Glomerular visceral epithelial cell (primary cell): ENCODE data around the gene NUP205.
A peak's percentile ranks its signal among the peaks of the same experiment; 100 is the strongest.
"Not testable (repeated sequence)": the region's sequence is repeated elsewhere in the genome, so short reads cannot be mapped to it uniquely, and the experiment has no call there.

Experiments
- DNase-seq: peaks from one replicate; pipeline ENCODE4 v3.0.0-alpha.2; 2016; ENCODE audit errors: extremely low spot score

Gene NUP205

GRCh38 chr7:135667626-135668025 lies 109.9 kb downstream of the NUP205 start:
- DNase-seq, result not testable (repeated sequence)

GRCh38 chr7:135668852-135669395 lies 111.2 kb downstream of the NUP205 start:
- not testable (repeated sequence) for DNase-seq

DNA sequence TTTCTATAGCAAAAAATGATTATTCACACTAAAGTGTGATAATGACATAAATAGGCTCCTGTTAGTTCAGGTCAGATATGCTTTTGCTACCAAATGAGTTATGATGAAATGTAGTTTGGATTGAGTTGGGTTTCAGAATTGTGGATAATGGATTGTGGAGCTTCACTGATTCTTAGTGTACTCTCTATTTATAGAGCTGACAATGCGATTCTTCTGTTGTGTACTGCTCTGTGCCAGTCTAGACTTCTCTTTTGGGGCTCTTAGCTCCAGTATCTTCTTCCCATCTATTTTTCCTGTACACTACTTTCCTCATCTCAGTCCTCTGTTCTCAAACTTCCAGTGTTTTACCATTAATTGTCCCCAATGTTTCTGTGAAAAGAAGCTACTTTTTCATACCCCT lies 112.1 kb downstream of the NUP205 start:
- no peak for DNase-seq

DNA sequence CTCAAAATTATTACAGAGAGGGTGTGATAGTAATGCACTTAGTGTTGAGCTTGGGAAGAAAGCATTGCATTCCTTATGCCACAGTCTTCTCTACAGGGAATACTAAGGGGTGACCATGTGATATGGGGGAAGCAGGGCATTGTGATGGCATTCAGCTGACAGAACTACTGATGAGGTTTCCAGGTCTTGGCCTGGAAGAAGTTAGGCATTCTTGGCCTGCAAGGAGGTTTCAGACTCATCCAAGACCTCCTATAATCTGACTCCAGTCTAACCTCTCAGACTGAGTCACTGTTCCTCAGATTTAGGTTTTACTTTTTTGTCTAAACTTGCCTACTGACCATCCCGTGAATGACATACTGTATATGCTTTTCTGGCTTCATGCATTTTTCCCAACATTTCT lies 112.5 kb downstream of the NUP205 start:
- DNase-seq, result no peak

DNA sequence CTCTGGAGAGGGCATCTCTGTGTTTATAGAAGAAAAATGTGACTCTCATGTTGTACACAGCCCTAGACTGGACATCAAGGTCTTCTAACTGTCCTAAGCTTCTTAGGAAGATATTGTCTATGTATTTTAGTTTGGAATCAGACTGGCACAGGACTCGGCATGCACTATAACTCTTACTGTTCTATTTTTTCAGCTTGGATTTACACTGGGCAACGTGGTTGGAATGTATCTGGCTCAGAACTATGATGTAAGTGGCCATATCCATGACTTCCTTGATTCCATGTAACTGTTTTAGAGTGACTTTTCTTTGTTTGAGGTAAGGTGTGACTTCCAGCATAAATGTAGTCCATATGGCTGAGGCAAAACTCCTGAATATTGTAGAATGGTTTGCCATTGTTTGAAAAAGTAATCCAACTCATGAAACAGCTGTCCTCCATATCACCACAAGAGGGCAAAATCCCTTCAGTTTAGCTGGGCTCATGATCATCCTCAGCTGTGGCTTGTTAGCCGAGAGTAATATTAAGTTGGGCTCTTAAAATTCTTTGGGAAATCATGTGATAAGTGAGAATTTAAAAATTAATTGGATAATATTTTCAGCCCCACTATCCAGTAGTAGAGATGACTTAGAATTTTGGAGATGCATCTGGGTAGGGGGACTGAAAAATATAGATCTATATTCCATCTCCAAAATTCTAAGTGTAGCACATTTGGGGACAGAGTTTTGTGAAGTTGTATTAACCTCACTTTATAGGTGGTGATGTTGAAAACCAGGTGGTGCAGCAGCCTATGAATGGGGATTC lies 115.0 kb downstream of the NUP205 start:
- DNase-seq, result peak; percentile 59

DNA sequence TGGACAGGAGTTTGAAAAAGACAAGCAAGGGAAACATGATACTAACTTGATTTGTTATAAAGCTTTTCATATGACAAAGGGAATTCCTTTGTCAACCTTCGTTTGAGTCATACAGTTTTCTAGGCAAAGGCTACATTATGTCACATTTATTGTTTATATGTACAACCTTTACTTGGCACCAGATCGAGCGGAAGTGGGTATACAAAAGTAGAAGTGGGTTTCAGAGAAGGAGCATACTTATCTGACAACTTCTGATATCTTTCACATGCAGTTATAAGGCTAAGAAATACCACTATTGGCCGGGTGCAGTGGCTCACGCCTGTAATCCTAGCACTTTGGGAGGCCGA lies 115.6 kb downstream of the NUP205 start:
- DNase-seq, result peak; percentile 21

DNA sequence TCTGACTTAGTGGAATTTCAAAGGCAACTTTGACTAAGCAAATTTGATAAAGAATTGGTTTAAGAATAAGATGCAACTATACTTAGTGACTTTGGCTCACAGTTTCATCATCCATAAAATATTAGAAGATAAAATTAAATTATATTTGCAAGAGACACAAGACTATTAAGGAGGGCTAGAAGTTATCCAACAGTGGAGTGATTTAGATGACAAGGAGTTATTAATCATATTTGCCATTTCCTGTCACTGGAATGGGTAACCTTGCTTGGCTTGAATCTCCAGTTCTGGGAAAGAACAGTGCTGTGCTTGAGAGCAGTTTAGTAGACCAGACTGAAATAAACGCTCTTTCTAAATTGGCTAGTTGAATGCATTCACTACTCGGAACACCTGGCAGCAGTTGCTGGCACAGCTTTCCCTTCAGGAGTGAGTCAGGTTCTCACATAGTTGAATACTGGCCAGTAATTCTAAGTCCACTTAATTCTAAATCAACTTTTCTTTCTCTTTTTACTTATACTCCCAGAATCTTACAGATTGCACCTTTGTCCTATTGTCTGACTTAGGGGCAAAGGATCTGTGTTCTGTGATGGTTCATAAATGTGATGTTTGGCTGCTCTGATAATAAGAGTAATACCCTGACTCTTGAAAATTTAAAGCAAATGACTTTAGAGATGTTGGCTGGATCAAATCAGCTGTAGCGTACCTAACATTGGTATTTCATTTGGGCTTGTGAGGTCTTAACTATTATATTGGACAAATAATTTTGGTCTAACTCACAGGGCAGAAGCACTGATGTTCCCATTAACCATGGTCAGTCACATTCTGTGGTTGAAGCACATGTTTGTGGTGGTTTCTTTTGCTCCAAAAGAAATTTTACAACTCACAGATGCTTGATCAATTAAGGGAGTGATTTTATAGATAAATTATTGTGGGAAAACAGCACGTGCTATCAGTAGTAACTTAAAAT lies 121.2 kb downstream of the NUP205 start:
- DNase-seq, result peak; percentile 68

- no peak for DNase-seq
These were observed 124.0 kb downstream of the NUP205 start for GRCh38 chr7:135681762-135682161.

DNA sequence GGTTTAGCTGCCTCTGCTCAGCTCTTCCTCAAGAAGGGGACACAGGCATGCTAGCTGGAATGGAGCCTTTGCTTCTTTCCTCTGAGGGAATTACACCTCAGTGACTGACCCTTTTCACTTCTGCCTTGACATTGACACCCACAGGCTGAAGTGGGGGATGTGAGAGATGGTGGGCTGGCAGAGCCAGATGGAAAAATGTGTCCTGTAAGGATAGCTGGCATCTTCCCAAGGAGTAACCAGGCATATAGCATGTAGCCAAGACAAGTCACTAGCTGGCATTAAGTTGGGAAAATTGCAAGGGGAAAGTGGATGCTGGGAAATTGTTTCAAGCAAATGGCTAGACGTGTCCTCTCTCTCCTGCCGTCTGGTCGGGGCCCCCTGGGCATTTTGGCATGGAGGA lies 124.5 kb downstream of the NUP205 start:
- DNase-seq, result peak; percentile 34

- DNase-seq, result no peak
These were observed 125.9 kb downstream of the NUP205 start for GRCh38 chr7:135683609-135684008.

DNA sequence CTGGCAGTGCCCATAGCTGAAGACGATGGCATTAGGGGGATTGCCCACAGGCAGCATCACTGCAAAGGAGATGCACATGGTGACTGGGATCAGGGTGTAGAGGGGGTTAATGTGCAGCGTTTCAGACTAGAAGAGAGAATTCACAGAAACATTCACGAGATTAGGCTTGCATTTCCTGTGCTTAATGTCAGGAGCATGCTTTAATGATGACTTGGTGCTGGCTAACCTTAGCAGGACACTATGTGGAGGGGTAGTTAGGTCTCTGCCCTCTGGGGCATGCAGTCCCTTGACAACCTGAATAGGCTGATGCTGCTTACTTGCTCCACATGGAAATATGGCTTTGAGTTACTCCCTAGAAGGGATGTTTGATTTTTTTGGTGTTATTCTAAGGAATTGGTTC lies 126.4 kb downstream of the NUP205 start:
- peak; percentile 53 for DNase-seq

DNA sequence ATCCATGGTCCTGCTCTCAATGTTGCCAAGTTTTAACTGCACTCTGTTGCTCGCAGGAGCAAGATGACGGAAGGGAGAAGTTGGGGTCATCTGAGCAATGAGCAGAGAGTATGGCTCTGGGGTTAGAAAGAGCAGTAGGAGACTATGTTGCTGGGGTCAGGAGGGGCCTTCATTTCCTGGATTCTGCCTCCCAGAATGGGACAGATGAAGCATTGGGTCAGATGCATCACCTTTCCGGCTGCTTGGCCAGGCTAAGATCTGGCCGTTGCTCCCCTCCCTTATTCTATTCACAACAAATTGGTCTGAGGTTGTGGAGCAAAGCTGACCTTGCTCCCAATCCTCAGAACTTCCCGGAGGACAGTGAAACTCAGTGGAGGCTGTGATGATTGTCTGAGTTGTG lies 127.0 kb downstream of the NUP205 start:
- no peak for DNase-seq

DNA sequence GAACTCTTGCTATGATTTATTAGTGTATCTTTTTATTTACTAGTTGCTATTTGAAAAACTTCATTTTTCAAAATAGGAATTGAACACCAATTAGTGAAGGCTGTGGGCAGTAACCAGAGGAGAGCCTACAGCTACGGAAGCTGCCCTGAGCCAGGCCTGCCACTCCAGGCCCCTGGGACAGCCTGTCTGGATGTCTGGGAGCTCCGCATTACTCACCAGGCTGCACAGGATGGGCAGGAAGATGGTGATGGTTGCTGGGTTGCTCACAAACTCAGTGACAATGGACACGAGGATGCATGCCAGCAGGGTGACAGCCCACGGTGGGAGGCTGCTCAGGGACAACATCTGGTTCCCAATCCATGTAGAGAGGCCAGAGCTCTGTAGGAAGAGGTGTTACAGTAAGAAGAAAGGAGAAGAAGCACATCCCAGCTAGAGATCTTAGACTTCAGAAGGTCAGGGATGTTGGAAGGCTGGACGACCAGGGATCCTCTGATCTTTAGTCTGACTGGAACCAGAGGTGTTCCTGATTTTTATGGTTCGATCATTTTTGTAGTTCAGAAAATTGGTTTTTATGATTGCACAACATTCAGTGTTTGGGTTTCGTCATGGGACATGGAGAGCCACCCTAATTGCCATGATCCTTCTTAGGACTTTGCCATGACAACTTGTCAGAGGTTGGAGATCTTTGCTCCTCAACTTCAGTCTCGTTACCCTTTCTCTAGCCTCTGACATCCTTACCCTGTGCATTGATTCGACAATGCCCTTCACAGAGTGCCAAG lies 127.8 kb downstream of the NUP205 start:
- peak; percentile 42 for DNase-seq

DNA sequence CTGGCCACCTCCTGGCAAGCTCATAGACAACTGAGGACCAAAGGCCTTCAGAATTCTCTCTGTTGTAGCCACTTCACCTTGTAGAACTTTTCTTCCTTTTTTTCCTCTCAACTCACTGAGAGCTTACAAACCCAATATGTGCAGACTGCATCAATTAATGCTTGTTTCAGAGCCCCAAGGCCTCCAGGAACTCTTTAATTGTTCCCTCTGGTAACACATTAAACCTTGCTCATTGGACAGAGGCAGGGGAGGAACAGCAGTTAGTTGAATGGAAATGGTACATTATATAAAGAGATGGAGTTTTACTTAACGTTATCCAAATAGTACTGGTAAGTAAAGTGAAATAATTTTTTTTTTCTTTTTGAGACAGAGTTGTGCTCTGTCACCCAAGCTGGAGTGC lies 129.7 kb downstream of the NUP205 start:
- DNase-seq, result no peak

GRCh38 chr7:135690566-135690965 lies 132.8 kb downstream of the NUP205 start:
- no peak for DNase-seq

DNA sequence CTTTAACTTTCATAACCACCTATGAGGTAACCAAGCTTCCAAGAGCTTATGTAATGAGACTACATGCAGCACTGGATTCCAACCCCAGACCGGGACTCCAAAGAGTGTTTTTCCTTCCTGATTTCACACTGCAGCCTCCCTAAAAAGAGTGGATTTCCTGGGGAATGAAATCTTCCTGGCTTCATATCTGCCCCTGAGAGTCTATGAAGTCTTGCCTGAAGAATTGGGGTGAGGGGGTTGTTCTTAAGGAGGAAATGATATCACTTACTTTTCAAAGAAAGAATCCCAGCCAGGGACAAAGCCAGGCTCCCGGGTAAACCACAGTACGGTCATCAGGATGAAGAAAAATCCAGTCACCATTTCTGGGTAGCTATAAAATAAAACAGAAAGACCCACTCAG lies 134.3 kb downstream of the NUP205 start:
- DNase-seq, result peak; percentile 37

GRCh38 chr7:135692606-135693005 lies 134.9 kb downstream of the NUP205 start:
- DNase-seq, result not testable (repeated sequence)

DNA sequence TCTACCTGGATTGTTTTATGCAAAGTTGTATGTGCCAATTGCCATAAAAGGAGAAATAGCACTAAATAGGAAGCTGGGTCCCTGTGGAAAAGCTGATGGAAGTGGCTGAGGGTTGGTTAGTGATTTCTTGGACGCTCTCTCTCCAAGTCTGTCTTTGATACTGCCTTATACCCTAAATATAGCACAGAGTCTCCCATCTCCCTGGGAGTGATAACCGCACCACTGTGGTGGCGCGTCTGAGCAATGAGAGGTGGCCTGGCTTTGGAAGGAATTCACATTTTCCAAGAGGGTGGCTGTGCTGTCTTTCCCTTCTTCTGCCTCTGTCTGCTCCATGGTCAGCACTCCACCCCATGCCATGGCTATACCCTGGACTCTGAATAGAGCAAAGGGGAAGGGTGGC lies 135.8 kb downstream of the NUP205 start:
- DNase-seq, result no peak

DNA sequence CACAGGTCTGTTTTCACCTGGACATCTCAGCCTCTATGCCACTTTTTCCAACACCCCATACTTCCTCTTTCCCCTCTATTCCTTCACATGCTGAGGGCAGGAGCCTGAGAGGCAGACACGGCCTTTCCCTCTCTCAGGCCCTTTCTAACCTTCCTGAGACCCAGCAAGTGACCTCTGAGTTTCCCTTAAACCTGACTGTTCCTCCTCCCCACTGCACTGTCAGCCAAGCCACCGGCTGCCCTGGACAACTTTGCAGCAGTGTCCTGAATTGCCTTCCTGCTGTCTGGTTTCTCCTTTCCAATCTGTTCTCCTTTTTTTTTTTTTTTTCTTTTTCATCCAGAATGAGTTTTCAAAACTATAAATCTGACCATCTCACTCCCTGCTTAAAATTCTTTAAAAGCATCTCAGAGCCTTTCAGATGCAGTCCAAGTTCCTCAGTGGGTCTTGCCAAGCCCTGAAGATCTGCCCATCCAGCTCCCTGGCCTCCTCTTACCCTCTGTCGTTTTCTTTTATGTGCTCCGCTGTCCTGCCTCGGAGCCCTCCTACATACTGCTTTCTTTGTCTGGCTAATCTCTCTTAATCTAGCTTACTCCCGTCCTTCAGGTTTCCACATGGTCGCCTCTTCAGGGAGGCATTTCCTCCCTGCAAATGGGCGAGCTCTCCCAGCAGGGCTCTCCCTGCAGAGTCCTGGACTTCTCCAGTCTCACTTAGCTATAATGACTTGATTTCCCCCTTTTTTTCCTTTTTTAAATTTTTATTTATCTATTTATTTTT lies 139.7 kb downstream of the NUP205 start:
- DNase-seq, result no peak
